ENCODE measurements around the gene PRKG1.

GRCh38 chr10:51124852-51125251 lies 50.6 kb downstream of the PRKG1 start:
- TF ChIP-seq CTCF (IDR thresholded peaks at IDR 0.05) (no peak), POLR2A (IDR thresholded peaks at IDR 0.05) (no peak)
